SU-DHL-6 (cell line): ENCODE data around the gene ZNF382.

Experiments used
- H2AFZ ChIP-seq: fragments of 200-600 bp; sonication (generic); 2 replicates; pipeline ENCODE4 v1.6.1; 2014; ENCODE audit warnings: low read depth, mild to moderate bottlenecking, moderate library complexity, mixed read lengths, antibody characterized with exemption, low read length; ENCODE audit not compliant: severe bottlenecking
- H3F3A ChIP-seq: fragments of 200-600 bp; shearing (Covaris generic); 2 replicates; pipeline ENCODE4 v1.6.0; 2016; ENCODE audit warnings: antibody characterized with exemption, mild to moderate bottlenecking; ENCODE audit not compliant: insufficient read depth
- H3K27ac ChIP-seq: fragments of 200-600 bp; sonication (generic); 2 replicates; pipeline ENCODE4 v1.5.1; 2016; ENCODE audit warnings: low read depth, mild to moderate bottlenecking, low read length, moderate library complexity, mixed read lengths
- H3K27me3 ChIP-seq: fragments of 200-600 bp; sonication (generic), shearing (Covaris generic); 2 replicates; pipeline ENCODE4 v1.6.0; 2014; ENCODE audit warnings: mild to moderate bottlenecking, low read length
- H3K36me3 ChIP-seq: fragments of 200-600 bp; sonication (generic); 2 replicates; pipeline ENCODE4 v1.6.1; 2014; ENCODE audit warnings: mild to moderate bottlenecking, low read length, mixed read lengths
- H3K4me2 ChIP-seq: fragments of 300-600, 200-600 bp; shearing (Covaris generic), sonication (generic); 2 replicates; pipeline ENCODE4 v1.6.0; 2014; ENCODE audit warnings: low read length, low read depth, mild to moderate bottlenecking; ENCODE audit not compliant: poor library complexity, severe bottlenecking
- H3K4me3 ChIP-seq: fragments of 200-600 bp; sonication (generic); 2 replicates; pipeline ENCODE4 v1.5.1; 2014; ENCODE audit warnings: antibody characterized with exemption, low read length, mild to moderate bottlenecking, mixed read lengths; ENCODE audit not compliant: insufficient read depth, poor library complexity, severe bottlenecking
- H3K79me2 ChIP-seq: fragments of 200-600 bp; sonication (generic); 2 replicates; pipeline ENCODE4 v1.6.1; 2014; ENCODE audit warnings: mild to moderate bottlenecking, low read length, moderate library complexity; ENCODE audit not compliant: insufficient read depth
- H3K9ac ChIP-seq: fragments of 200-600 bp; sonication (generic); 2 replicates; pipeline ENCODE4 v1.7.0; 2014; ENCODE audit warnings: mild to moderate bottlenecking, low read length
- H3K9me2 ChIP-seq: fragments of 200-600 bp; sonication (generic); replicated peaks from 2 replicates; pipeline ENCODE4 v1.6.1; 2014; ENCODE audit warnings: low read length; ENCODE audit not compliant: insufficient read depth
- H3K9me3 ChIP-seq: fragments of 200-600 bp; sonication (generic); 2 replicates; pipeline ENCODE4 v1.6.1; 2014; ENCODE audit warnings: low read length, mixed read lengths; ENCODE audit not compliant: insufficient read depth
- H4K20me1 ChIP-seq: fragments of 200-600 bp; sonication (generic); 2 replicates; pipeline ENCODE4 v1.6.1; 2014; ENCODE audit warnings: low read depth, mild to moderate bottlenecking, antibody characterized with exemption, low read length, moderate library complexity, mixed read lengths
- EZH2phosphoT487 ChIP-seq: fragments of 200-600 bp; sonication (generic), shearing (Covaris generic); conservative IDR thresholded peaks from 2 replicates; pipeline ENCODE4 v1.6.1; 2018; ENCODE audit warnings: mild to moderate bottlenecking, antibody characterized with exemption, low read length, moderate library complexity, mixed read lengths
- TF ChIP-seq, protein P1 (sequence below): fragments of 200-600 bp; sonication (generic); IDR thresholded peaks from one replicate; pipeline ENCODE4 v1.5.1; 2017; ENCODE audit warnings: antibody characterized with exemption, mild to moderate bottlenecking, low read length, moderate library complexity; ENCODE audit not compliant: insufficient read depth, poor library complexity, severe bottlenecking

ZNF382 gene

DNA sequence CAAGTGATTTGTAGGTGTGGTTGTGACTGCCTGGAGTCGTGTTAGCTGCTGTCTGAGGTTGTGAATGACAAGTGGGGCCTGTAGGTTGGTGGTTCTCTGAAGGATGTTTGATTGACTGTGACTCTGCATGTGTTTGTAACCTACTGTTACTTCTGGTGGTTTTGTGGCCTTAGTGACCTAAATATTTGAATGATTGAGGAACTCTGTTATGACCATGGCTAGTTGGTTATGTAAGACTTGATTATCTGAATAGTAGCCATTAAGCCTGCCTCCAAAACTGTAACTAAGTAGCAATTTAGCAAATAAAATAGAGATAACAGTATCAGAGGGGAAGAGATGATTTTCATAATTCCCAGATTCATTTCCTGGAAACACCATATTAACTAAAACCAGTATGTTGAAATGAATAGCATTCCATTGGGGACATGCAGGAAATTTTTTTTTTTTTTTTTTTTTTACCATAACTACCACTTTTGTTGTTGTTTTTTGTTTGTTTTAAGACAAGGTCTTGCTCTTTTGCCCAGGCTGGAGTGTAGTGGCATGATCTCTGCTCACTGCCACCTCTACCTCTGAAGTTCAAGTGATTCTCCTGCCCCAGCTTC is 865 bp downstream of the ZNF382 start:
- H3K4me2 ChIP-seq = peak overlapping the region; percentile 70
- H4K20me1 ChIP-seq = no peaks in the 10 kb centered on the region
- H3K27me3 ChIP-seq = no peaks in the 10 kb centered on the region
- no peaks in the 10 kb centered on the region for H3K9me3 ChIP-seq
- peak overlapping the region; percentile 70 for H3K9ac ChIP-seq
- peak overlapping the region; percentile 75 for H3K4me3 ChIP-seq
- peak overlapping the region; percentile 57; the same call in 1 of the 2 replicates for H3K27ac ChIP-seq
- TF ChIP-seq, protein P1, sequence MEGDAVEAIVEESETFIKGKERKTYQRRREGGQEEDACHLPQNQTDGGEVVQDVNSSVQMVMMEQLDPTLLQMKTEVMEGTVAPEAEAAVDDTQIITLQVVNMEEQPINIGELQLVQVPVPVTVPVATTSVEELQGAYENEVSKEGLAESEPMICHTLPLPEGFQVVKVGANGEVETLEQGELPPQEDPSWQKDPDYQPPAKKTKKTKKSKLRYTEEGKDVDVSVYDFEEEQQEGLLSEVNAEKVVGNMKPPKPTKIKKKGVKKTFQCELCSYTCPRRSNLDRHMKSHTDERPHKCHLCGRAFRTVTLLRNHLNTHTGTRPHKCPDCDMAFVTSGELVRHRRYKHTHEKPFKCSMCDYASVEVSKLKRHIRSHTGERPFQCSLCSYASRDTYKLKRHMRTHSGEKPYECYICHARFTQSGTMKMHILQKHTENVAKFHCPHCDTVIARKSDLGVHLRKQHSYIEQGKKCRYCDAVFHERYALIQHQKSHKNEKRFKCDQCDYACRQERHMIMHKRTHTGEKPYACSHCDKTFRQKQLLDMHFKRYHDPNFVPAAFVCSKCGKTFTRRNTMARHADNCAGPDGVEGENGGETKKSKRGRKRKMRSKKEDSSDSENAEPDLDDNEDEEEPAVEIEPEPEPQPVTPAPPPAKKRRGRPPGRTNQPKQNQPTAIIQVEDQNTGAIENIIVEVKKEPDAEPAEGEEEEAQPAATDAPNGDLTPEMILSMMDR = no peak
- no peak for TF ChIP-seq EZH2phosphoT487
- peaks cover 11% of the 10 kb centered on the region; the same call in 1 of the 2 replicates for H3K36me3 ChIP-seq
- no peaks in the 10 kb centered on the region for H3K9me2 ChIP-seq
- peaks cover 34% of the 10 kb centered on the region for H3K79me2 ChIP-seq
- H2AFZ ChIP-seq = peak overlapping the region; percentile 76
- H3F3A ChIP-seq = no peaks in the 10 kb centered on the region

DNA sequence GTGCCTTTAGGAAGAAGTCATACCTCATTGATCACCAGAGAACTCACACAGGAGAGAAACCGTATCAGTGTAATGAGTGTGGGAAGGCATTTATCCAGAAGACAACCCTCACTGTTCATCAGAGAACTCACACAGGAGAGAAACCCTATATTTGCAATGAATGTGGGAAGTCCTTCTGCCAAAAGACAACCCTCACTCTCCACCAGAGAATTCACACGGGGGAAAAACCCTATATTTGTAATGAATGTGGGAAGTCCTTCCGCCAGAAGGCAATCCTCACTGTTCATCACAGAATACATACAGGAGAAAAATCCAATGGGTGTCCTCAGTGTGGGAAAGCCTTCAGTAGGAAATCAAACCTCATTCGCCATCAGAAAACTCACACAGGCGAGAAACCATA is 21.9 kb downstream of the ZNF382 start:
- Histone ChIP-seq H2AFZ (no peak overlapping the region), H3K4me3 (no peak overlapping the region), H3K36me3 (peaks cover 33% of the 10 kb centered on the region), H3K27me3 (no peaks in the 10 kb centered on the region), H3K9me3 (peaks cover 62% of the 10 kb centered on the region; the same call in 1 of the 2 replicates), H3K9me2 (no peaks in the 10 kb centered on the region), H3F3A (no peaks in the 10 kb centered on the region), H3K79me2 (no peaks in the 10 kb centered on the region), H3K9ac (no peak overlapping the region), H3K27ac (no peak overlapping the region), H3K4me2 (no peak overlapping the region), H4K20me1 (no peaks in the 10 kb centered on the region)
- no peak for TF ChIP-seq EZH2phosphoT487
- TF ChIP-seq, protein P1 = no peak

DNA sequence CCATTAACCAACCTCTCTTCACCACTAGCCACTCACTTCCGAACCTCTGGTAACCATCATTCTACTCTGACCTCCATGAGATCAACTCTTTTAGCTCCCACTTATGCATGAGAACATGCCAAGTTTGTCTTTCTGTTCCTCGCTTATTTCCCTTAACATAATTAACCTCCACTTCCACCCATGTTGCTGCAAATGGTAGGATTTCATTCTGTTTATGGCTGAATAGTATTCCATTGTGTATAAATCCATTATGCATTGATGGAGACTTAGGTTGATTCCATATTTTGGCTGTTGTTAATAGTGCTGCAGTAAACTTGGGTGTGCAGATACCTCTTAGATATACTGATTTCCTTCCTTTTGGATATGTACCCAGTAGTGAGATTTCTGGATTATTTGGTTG is 30.2 kb downstream of the ZNF382 start:
- TF ChIP-seq, protein P1 = no peak
- TF ChIP-seq EZH2phosphoT487 = no peak
- H3K4me3 ChIP-seq = no peak overlapping the region
- H3K9me2 ChIP-seq = no peaks in the 10 kb centered on the region
- no peak overlapping the region for H2AFZ ChIP-seq
- no peak overlapping the region for H3K9ac ChIP-seq
- H3K27ac ChIP-seq = no peak overlapping the region
- H4K20me1 ChIP-seq = no peaks in the 10 kb centered on the region
- peaks cover 57% of the 10 kb centered on the region; the same call in 1 of the 2 replicates for H3K9me3 ChIP-seq
- no peaks in the 10 kb centered on the region for H3K79me2 ChIP-seq
- H3K27me3 ChIP-seq = no peaks in the 10 kb centered on the region
- H3F3A ChIP-seq = no peaks in the 10 kb centered on the region
- H3K36me3 ChIP-seq = peaks cover 21% of the 10 kb centered on the region
- H3K4me2 ChIP-seq = no peak overlapping the region
